ENCODE data around the gene REXO4. TPM values are rescaled to one million over a fixed set of nuclear protein-coding genes. Genes with fewer than 3 reads are reported as not detected.

The REXO4 gene
- total and polyA plus RNA-seq, 2 donors (not counting 3 experiments of a cell fraction or from before 2014, with no cell fraction given) = 19.5 to 29.5 TPM

GRCh38 chr9:133405508-133406438 is 12.0 kb downstream of the REXO4 start:
- Histone ChIP-seq H3K9me1 (replicated peaks; ENCODE audit: control insufficient read depth, extremely low read depth, insufficient read depth, low read length) (no peaks in the 10 kb centered on the region), H3K9me3 (replicated peaks; ENCODE audit: control insufficient read depth, insufficient read depth, low read length) (no peaks in the 10 kb centered on the region), H3K36me3 (ENCODE audit: control insufficient read depth in 2 of 2, extremely low read depth in 1 of 2, insufficient read depth in 2 of 2, low read length in 2 of 2) (peaks cover 2 to 36% of the 10 kb centered on the region in 2 experiments), H3K4me2 (ENCODE audit: insufficient read depth, low read length) (no peak overlapping the region), H4K20me1 (replicated peaks; ENCODE audit: control insufficient read depth, extremely low read depth, insufficient read depth, low read length) (no peaks in the 10 kb centered on the region), H3K4me3 (replicated peaks in 1 of 3; ENCODE audit: insufficient read depth in 1 of 3, low read depth in 1 of 3, low read length in 3 of 3) (no peak overlapping the region), H2AFZ (ENCODE audit: low read depth, low read length) (no peak overlapping the region), H3K27me3 (ENCODE audit: control insufficient read depth in 2 of 2, insufficient read depth in 2 of 2, low read length in 2 of 2) (no peaks in the 10 kb centered on the region), H3K79me2 (ENCODE audit: control insufficient read depth, insufficient read depth, low read length) (no peaks in the 10 kb centered on the region), H3K9ac (replicated peaks; ENCODE audit: extremely low read depth, insufficient read depth, low read length) (no peak overlapping the region), H3K27ac (ENCODE audit: insufficient read depth, low read depth, low read length) (no peak overlapping the region), H3K4me1 (ENCODE audit: control insufficient read depth, extremely low read depth, insufficient read depth, low read length) (peaks cover 6% of the 10 kb centered on the region)
- TF ChIP-seq FOS (IDR thresholded peaks at IDR 0.05; ENCODE audit: borderline replicate concordance, insufficient read depth, low read length) = peak; percentile 17
- TF ChIP-seq JUN (IDR thresholded peaks at IDR 0.05; ENCODE audit: borderline replicate concordance, insufficient read depth, insufficient read length, low read depth) = no peak
- POLR2A ChIA-PET = no interaction called here
- intact Hi-C loops (cut with micrococcal nuclease) = loop anchor here (2.0 kb wide), 1 partner anchor 73 kb away; the partner anchor contains the start of gene SLC2A6
- CTCF ChIA-PET = interaction anchor here (1.0 kb wide), 1 partner anchor 81 kb away, joined by 3 read pairs; no protein-coding TSS in a partner anchor
- FAIRE-seq = peak; percentile 15
- DNase-seq (ENCODE audit: low read depth, low spot score) = peak; percentile 33
- BruUV-seq (replicated peaks) = TSS peak; percentile 59
- dilution Hi-C loops (cut with MboI; ENCODE audit: extremely low pct_ligation_motif_present, low sequenced_read_pairs) = no loop called here

- TF ChIP-seq FOS (IDR thresholded peaks at IDR 0.05; ENCODE audit: borderline replicate concordance, insufficient read depth, low read length) (no peak), EZH2 (IDR thresholded peaks at IDR 0.05; ENCODE audit: borderline replicate concordance, low read depth, low read length, severe bottlenecking) (no peak), GATA2 (IDR thresholded peaks at IDR 0.05; ENCODE audit: insufficient read depth, insufficient read length, low read depth, low read length) (no peak), POLR2AphosphoS5 (IDR thresholded peaks at IDR 0.05; ENCODE audit: insufficient read depth, low read depth, low read length) (no peak), POLR2A (IDR thresholded peaks at IDR 0.05; ENCODE audit: low read depth, low read length) (no peak)
- TF ChIP-seq, protein P1, sequence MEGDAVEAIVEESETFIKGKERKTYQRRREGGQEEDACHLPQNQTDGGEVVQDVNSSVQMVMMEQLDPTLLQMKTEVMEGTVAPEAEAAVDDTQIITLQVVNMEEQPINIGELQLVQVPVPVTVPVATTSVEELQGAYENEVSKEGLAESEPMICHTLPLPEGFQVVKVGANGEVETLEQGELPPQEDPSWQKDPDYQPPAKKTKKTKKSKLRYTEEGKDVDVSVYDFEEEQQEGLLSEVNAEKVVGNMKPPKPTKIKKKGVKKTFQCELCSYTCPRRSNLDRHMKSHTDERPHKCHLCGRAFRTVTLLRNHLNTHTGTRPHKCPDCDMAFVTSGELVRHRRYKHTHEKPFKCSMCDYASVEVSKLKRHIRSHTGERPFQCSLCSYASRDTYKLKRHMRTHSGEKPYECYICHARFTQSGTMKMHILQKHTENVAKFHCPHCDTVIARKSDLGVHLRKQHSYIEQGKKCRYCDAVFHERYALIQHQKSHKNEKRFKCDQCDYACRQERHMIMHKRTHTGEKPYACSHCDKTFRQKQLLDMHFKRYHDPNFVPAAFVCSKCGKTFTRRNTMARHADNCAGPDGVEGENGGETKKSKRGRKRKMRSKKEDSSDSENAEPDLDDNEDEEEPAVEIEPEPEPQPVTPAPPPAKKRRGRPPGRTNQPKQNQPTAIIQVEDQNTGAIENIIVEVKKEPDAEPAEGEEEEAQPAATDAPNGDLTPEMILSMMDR (IDR thresholded peaks at IDR 0.05; ENCODE audit: extremely low read depth in 1 of 2, insufficient read depth in 1 of 2, low read depth in 1 of 2, low read length in 2 of 2) = no peak
- TF ChIP-seq, protein P2, sequence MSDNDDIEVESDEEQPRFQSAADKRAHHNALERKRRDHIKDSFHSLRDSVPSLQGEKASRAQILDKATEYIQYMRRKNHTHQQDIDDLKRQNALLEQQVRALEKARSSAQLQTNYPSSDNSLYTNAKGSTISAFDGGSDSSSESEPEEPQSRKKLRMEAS (IDR thresholded peaks at IDR 0.05; ENCODE audit: insufficient read depth, insufficient read length) = no peak
- H3K9me3 ChIP-seq (replicated peaks; ENCODE audit: control insufficient read depth, insufficient read depth, low read length) = no peaks in the 10 kb centered on the region
Measured at GRCh38 chr9:133404454-133405002, 13.3 kb downstream of the REXO4 start.

More at GRCh38 chr9:133404454-133405002, 13.3 kb downstream of the REXO4 start:
- peaks cover 2 to 25% of the 10 kb centered on the region in 2 experiments for H3K36me3 ChIP-seq (ENCODE audit: control insufficient read depth in 2 of 2, extremely low read depth in 1 of 2, insufficient read depth in 2 of 2, low read length in 2 of 2)
- no peak overlapping the region for H3K4me2 ChIP-seq (ENCODE audit: insufficient read depth, low read length)
- no peak overlapping the region for H3K9ac ChIP-seq (replicated peaks; ENCODE audit: extremely low read depth, insufficient read depth, low read length)
- no peaks in the 10 kb centered on the region for H3K27me3 ChIP-seq (ENCODE audit: control insufficient read depth in 2 of 2, insufficient read depth in 2 of 2, low read length in 2 of 2)
- H4K20me1 ChIP-seq (replicated peaks; ENCODE audit: control insufficient read depth, extremely low read depth, insufficient read depth, low read length) = no peaks in the 10 kb centered on the region
- peaks cover 6% of the 10 kb centered on the region for H3K4me1 ChIP-seq (ENCODE audit: control insufficient read depth, extremely low read depth, insufficient read depth, low read length)
- ChIA-PET POLR2A (no interaction called here), CTCF (interaction anchor here (1.0 kb wide), 1 partner anchor 82 kb away, joined by 3 read pairs; no protein-coding TSS in a partner anchor)
- H2AFZ ChIP-seq (ENCODE audit: low read depth, low read length) = no peak overlapping the region
- no TSS peak for BruUV-seq (replicated peaks)
- H3K79me2 ChIP-seq (ENCODE audit: control insufficient read depth, insufficient read depth, low read length) = no peaks in the 10 kb centered on the region
- dilution Hi-C loops (cut with MboI; ENCODE audit: extremely low pct_ligation_motif_present, low sequenced_read_pairs) (no loop called here), intact Hi-C loops (cut with micrococcal nuclease) (no loop called here)
- H3K9me1 ChIP-seq (replicated peaks; ENCODE audit: control insufficient read depth, extremely low read depth, insufficient read depth, low read length) = no peaks in the 10 kb centered on the region
- FAIRE-seq (no peak), DNase-seq (ENCODE audit: low read depth, low spot score) (no peak)
- H3K4me3 ChIP-seq (replicated peaks in 1 of 3; ENCODE audit: insufficient read depth in 1 of 3, low read depth in 1 of 3, low read length in 3 of 3) = no peak overlapping the region
- H3K27ac ChIP-seq (ENCODE audit: insufficient read depth, low read depth, low read length) = no peak overlapping the region

Data from endothelial cell of umbilical vein (primary cell).